ENCODE data around the gene CASP12.
"Not testable (repeated sequence)": the region's sequence is repeated elsewhere in the genome, so short reads cannot be mapped to it uniquely, and the experiment has no call there.

Gene CASP12

GRCh38 chr11:104897891-104898684 is at the start of gene CASP12:
CASP12 (minus strand) TSS chr11:104898460.
- FAIRE-seq = no peak
- no peak for DNase-seq (ENCODE audit: low spot score)

- DNase-seq (ENCODE audit: low spot score) = peak; percentile 57
- peak; percentile 84 for FAIRE-seq
Measured at GRCh38 chr11:104946907-104947306, 48.6 kb upstream of the CASP12 start.

- FAIRE-seq = no peak
- DNase-seq (ENCODE audit: low spot score) = no peak
Measured at GRCh38 chr11:104944076-104944475, 45.8 kb upstream of the CASP12 start.

GRCh38 chr11:104943561-104943960 is 45.3 kb upstream of the CASP12 start:
- FAIRE-seq (no peak), DNase-seq (ENCODE audit: low spot score) (no peak)

- no peak for DNase-seq (ENCODE audit: low spot score)
- FAIRE-seq = no peak
Measured at GRCh38 chr11:104934594-104934993, 36.3 kb upstream of the CASP12 start.

GRCh38 chr11:104934073-104934472 is 35.8 kb upstream of the CASP12 start:
- not testable (repeated sequence) for DNase-seq (ENCODE audit: low spot score); FAIRE-seq

- DNase-seq (ENCODE audit: low spot score) = no peak
- FAIRE-seq = no peak
Measured at GRCh38 chr11:104928811-104929210, 30.6 kb upstream of the CASP12 start.

GRCh38 chr11:104926771-104927611 is 28.7 kb upstream of the CASP12 start:
- no peak for FAIRE-seq

GRCh38 chr11:104925850-104926249 is 27.6 kb upstream of the CASP12 start:
- FAIRE-seq = no peak
- DNase-seq (ENCODE audit: low spot score) = no peak

More at GRCh38 chr11:104926771-104927611, 28.7 kb upstream of the CASP12 start:
- no peak for DNase-seq (ENCODE audit: low spot score)

- DNase-seq (ENCODE audit: low spot score) = peak; percentile 31
- no peak for FAIRE-seq
Measured at GRCh38 chr11:104918113-104918824, 20.0 kb upstream of the CASP12 start.

- DNase-seq (ENCODE audit: low spot score) = no peak
- no peak for FAIRE-seq
Measured at GRCh38 chr11:104917271-104918112, 19.2 kb upstream of the CASP12 start.

GRCh38 chr11:104916442-104916841 is 18.2 kb upstream of the CASP12 start:
- DNase-seq (ENCODE audit: low spot score) (no peak), FAIRE-seq (no peak)

- FAIRE-seq = no peak
- DNase-seq (ENCODE audit: low spot score) = no peak
Measured at GRCh38 chr11:104912102-104912501, 13.8 kb upstream of the CASP12 start.

GRCh38 chr11:104908186-104908531 is 9.9 kb upstream of the CASP12 start:
- DNase-seq (ENCODE audit: low spot score) (no peak), FAIRE-seq (no peak)

- no peak for DNase-seq (ENCODE audit: low spot score)
- no peak for FAIRE-seq
Measured at GRCh38 chr11:104907521-104908185, 9.4 kb upstream of the CASP12 start.

GRCh38 chr11:104905271-104905670 is 7.0 kb upstream of the CASP12 start:
- no peak for DNase-seq (ENCODE audit: low spot score)
- no peak for FAIRE-seq

GRCh38 chr11:104899226-104899625 is 966 bp upstream of the CASP12 start:
- no peak for DNase-seq (ENCODE audit: low spot score)
- FAIRE-seq = no peak

GRCh38 chr11:104898685-104899013 is 389 bp upstream of the CASP12 start:
- no peak for FAIRE-seq

GRCh38 chr11:104895634-104896033 is 2.6 kb downstream of the CASP12 start:
- DNase-seq (ENCODE audit: low spot score) = no peak
- FAIRE-seq = no peak

More at GRCh38 chr11:104898685-104899013, 389 bp upstream of the CASP12 start:
- DNase-seq (ENCODE audit: low spot score) = no peak

GRCh38 chr11:104893876-104894275 is 4.4 kb downstream of the CASP12 start:
- FAIRE-seq (no peak), DNase-seq (ENCODE audit: low spot score) (no peak)

Measured in RCC 7860 (cell line).